Endothelial cell of umbilical vein (primary cell): Measurements from ENCODE around the gene LARGE1. TPM values are rescaled to one million over a fixed set of nuclear protein-coding genes. Genes with fewer than 3 reads are reported as not detected.

Experiments
- BruUV-seq: library from RNA; stranded (reverse); fragments of 400-500 nt; replicated peaks from 2 replicates; lab custom pipeline; 2021; lab: Mats Ljungman, UMichigan
- CTCF ChIA-PET: fragments of 300-600, 350-600 bp; sonication (Branson Sonifier 250); formaldehyde crosslinking; loops from one replicate; lab custom pipeline; 2021; ENCODE audit warnings: antibody characterized with exemption, inconsistent platforms; lab: Charles Lee
- POLR2A ChIA-PET: fragments of 300-600, 350-600 bp; sonication (Branson Sonifier 250); formaldehyde crosslinking; loops from one replicate; lab custom pipeline; 2021; ENCODE audit warnings: antibody characterized with exemption, inconsistent platforms; lab: Charles Lee
- DNase-seq: peaks from one replicate; pipeline ENCODE4 v3.0.0-alpha.2; 2011; ENCODE audit warnings: low read depth, low spot score
- FAIRE-seq: peaks from 2 replicates; lab custom pipeline; 2011; peaks lifted over from hg19 to GRCh38; lab: Jason Lieb, UNC
- H2AFZ ChIP-seq: 2 replicates; pipeline ENCODE4 v1.6.0; 2012; ENCODE audit warnings: low read depth, low read length, control low read depth, inconsistent platforms
- H3K27ac ChIP-seq: 2 replicates; pipeline ENCODE4 v1.5.1; 2011; ENCODE audit warnings: low read depth, mild to moderate bottlenecking, control low read depth, low read length, moderate library complexity; ENCODE audit not compliant: insufficient read depth
- H3K27me3 ChIP-seq, 2 experiments: 2 replicates each; pipeline versions ENCODE4 v1.6.0 to v1.6.1; 2011; ENCODE audit warnings: low read length in 2 of 2, mixed read lengths in 1 of 2; ENCODE audit not compliant: control insufficient read depth in 2 of 2, insufficient read depth in 2 of 2
- H3K36me3 ChIP-seq, 2 experiments: 2 replicates in 1 of 2; 3 replicates in 1 of 2; pipeline ENCODE4 v1.5.1; 2011; ENCODE audit warnings: low read length in 2 of 2, mild to moderate bottlenecking in 1 of 2, moderate library complexity in 1 of 2; ENCODE audit not compliant: control insufficient read depth in 2 of 2, insufficient read depth in 2 of 2; ENCODE audit errors: extremely low read depth in 1 of 2
- H3K4me1 ChIP-seq: 3 replicates; pipeline ENCODE4 v1.5.1; 2011; ENCODE audit warnings: mild to moderate bottlenecking, low read length; ENCODE audit not compliant: control insufficient read depth, insufficient read depth; ENCODE audit errors: extremely low read depth
- H3K4me2 ChIP-seq: 2 replicates; pipeline ENCODE4 v1.6.1; 2011; ENCODE audit warnings: low read length, control low read depth, mixed read lengths; ENCODE audit not compliant: insufficient read depth
- H3K4me3 ChIP-seq, 3 experiments: fragments of 200-600 bp in 1 of 3; sonication (generic), shearing (Covaris generic) in 1 of 3; replicated peaks in 1 of 3; 2 replicates each; pipeline ENCODE4 v1.5.1; 2011 to 2016; ENCODE audit warnings: control low read depth in 3 of 3, low read length in 3 of 3, mild to moderate bottlenecking in 2 of 3, inconsistent platforms in 1 of 3, low read depth in 1 of 3, moderate library complexity in 1 of 3; ENCODE audit not compliant: insufficient read depth in 1 of 3
- H3K79me2 ChIP-seq: 2 replicates; pipeline ENCODE4 v1.6.0; 2012; ENCODE audit warnings: low read length, inconsistent platforms; ENCODE audit not compliant: control insufficient read depth, insufficient read depth
- H3K9ac ChIP-seq: replicated peaks from 2 replicates; pipeline ENCODE3; 2011; ENCODE audit warnings: low read length, control low read depth; ENCODE audit not compliant: insufficient read depth; ENCODE audit errors: extremely low read depth
- H3K9me1 ChIP-seq: replicated peaks from 3 replicates; pipeline ENCODE4 v1.6.0; 2011; ENCODE audit warnings: mild to moderate bottlenecking, low read length; ENCODE audit not compliant: control insufficient read depth, insufficient read depth; ENCODE audit errors: extremely low read depth
- H3K9me3 ChIP-seq: replicated peaks from 2 replicates; pipeline ENCODE4 v1.5.1; 2012; ENCODE audit warnings: low read length, inconsistent platforms; ENCODE audit not compliant: control insufficient read depth, insufficient read depth
- H4K20me1 ChIP-seq: replicated peaks from 2 replicates; pipeline ENCODE3; 2011; ENCODE audit warnings: mild to moderate bottlenecking, low read length; ENCODE audit not compliant: control insufficient read depth, insufficient read depth; ENCODE audit errors: extremely low read depth
- CTCF ChIP-seq, 2 donors: IDR thresholded peaks; 1 replicate in 1 of 2; 2 replicates in 1 of 2; pipeline ENCODE4 v1.5.1; 2011; ENCODE audit warnings: low read length in 2 of 2, mild to moderate bottlenecking in 2 of 2, moderate library complexity in 2 of 2, control low read depth in 1 of 2, inconsistent platforms in 1 of 2, low read depth in 1 of 2; ENCODE audit not compliant: insufficient read depth in 1 of 2; ENCODE audit errors: extremely low read depth in 1 of 2
- EZH2 ChIP-seq: IDR thresholded peaks from 2 replicates; pipeline ENCODE4 v1.6.1; 2012; ENCODE audit warnings: borderline replicate concordance, low read depth, mild to moderate bottlenecking, moderate library complexity, low read length, inconsistent platforms; ENCODE audit not compliant: severe bottlenecking
- FOS ChIP-seq: IDR thresholded peaks from 2 replicates; pipeline ENCODE4 v1.6.1; 2011; ENCODE audit warnings: mild to moderate bottlenecking, low read length, moderate library complexity, borderline replicate concordance; ENCODE audit not compliant: insufficient read depth
- GATA2 ChIP-seq: IDR thresholded peaks from 2 replicates; pipeline ENCODE4 v1.7.0; 2011; ENCODE audit warnings: low read depth, mild to moderate bottlenecking, moderate library complexity, mixed read lengths, low read length; ENCODE audit not compliant: insufficient read length, insufficient read depth
- JUN ChIP-seq: IDR thresholded peaks from 2 replicates; pipeline ENCODE4 v1.6.1; 2011; ENCODE audit warnings: borderline replicate concordance, low read depth; ENCODE audit not compliant: insufficient read length, insufficient read depth
- MAX ChIP-seq: IDR thresholded peaks from 2 replicates; pipeline ENCODE4 v1.6.1; 2011; ENCODE audit not compliant: insufficient read depth, insufficient read length
- MYC ChIP-seq: IDR thresholded peaks from one replicate; pipeline ENCODE4 v1.6.1; 2011; ENCODE audit warnings: mild to moderate bottlenecking, low read depth, low read length
- POLR2A ChIP-seq: IDR thresholded peaks from 2 replicates; pipeline ENCODE4 v1.6.1; 2012; ENCODE audit warnings: low read depth, mild to moderate bottlenecking, control low read depth, low read length
- POLR2AphosphoS5 ChIP-seq: IDR thresholded peaks from 2 replicates; pipeline ENCODE4 v1.6.1; 2012; ENCODE audit warnings: low read depth, mild to moderate bottlenecking, control low read depth, low read length, moderate library complexity; ENCODE audit not compliant: insufficient read depth
- dilution Hi-C: fragments of 300-500 bp; cut with MboI; formaldehyde crosslinking; loops from one replicate; pipeline ENCODE4 v1.15.0; 2019; ENCODE audit warnings: low sequenced_read_pairs; ENCODE audit not compliant: extremely low pct_ligation_motif_present
- intact Hi-C: fragments of 100-400 bp; cut with micrococcal nuclease; formaldehyde crosslinking; loops from one replicate; pipeline ENCODE4 v1.10.0; 2022
- polyA plus RNA-seq, 4 experiments: library from polyadenylated mRNA; depleted of rRNA in 3 of 4; stranded (reverse) in 3 of 4; unstranded in 1 of 4; fragments of >200 nt; gene quantifications; 2 replicates each; pipeline versions ENCODE4 v1.2.1 to v1.2.3, GENCODE V29; 2011 to 2012; ENCODE audit warnings: missing spikeins in 1 of 4
- total RNA-seq: library from RNA; stranded (reverse); gene quantifications from 2 replicates; pipeline ENCODE4 v1.2.3, GENCODE V29; 2021

LARGE1 gene
- total and polyA plus RNA-seq, 2 donors (not counting 3 experiments of a cell fraction or from before 2014, with no cell fraction given) = 0.95 to 4.4 TPM

- Histone ChIP-seq H4K20me1 (no peaks in the 10 kb centered on the region), H3K79me2 (no peaks in the 10 kb centered on the region), H3K4me3 (no peak overlapping the region), H2AFZ (no peak overlapping the region), H3K4me2 (no peak overlapping the region), H3K36me3 (no peaks in the 10 kb centered on the region), H3K27ac (no peak overlapping the region), H3K9me1 (no peaks in the 10 kb centered on the region), H3K27me3 (no peaks in the 10 kb centered on the region), H3K9ac (no peak overlapping the region), H3K4me1 (no peaks in the 10 kb centered on the region), H3K9me3 (peaks cover 5% of the 10 kb centered on the region)
- intact Hi-C loops (no loop called here), dilution Hi-C loops (no loop called here)
- no TSS peak for BruUV-seq
- DNase-seq = no peak
- POLR2A ChIA-PET = no interaction called here
- no peak for TF ChIP-seq GATA2
- no peak for TF ChIP-seq MAX
- no peak for TF ChIP-seq POLR2AphosphoS5
- TF ChIP-seq CTCF (IDR thresholded peaks at IDR 0.05; ENCODE audit: extremely low read depth in 1 of 2, insufficient read depth in 1 of 2, low read depth in 1 of 2, low read length in 2 of 2) = no peak
- no peak for TF ChIP-seq FOS
- TF ChIP-seq EZH2 = no peak
- TF ChIP-seq MYC = no peak
- no peak for TF ChIP-seq JUN
- no peak for TF ChIP-seq POLR2A
- no peak for FAIRE-seq
- CTCF ChIA-PET = no interaction called here
These were observed 461.1 kb downstream of the LARGE1 start for GRCh38 chr22:33459137-33459536.
